Measurements from ENCODE around the gene FBXL19. TPM values are rescaled to one million over a fixed set of nuclear protein-coding genes. Genes with fewer than 3 reads are reported as not detected.

The FBXL19 gene
- total and polyA plus RNA-seq, 2 of the 13 experiments (the other 11 are each of a cell fraction or from before 2014, with no cell fraction given), result 6.0 to 13.7 TPM

- TF ChIP-seq RXRB (CRISPR knock-in tag; IDR thresholded peaks at IDR 0.05; ENCODE audit: borderline replicate concordance), result peak; percentile 28; the same call in 1 of the 2 replicates
- TF ChIP-seq SP140L (CRISPR knock-in tag; IDR thresholded peaks at IDR 0.05; ENCODE audit: borderline replicate concordance), result no peak
- TF ChIP-seq ZBTB42 (CRISPR knock-in tag; IDR thresholded peaks at IDR 0.05), result no peak
- TF ChIP-seq CTCF (CRISPR knock-in tag; IDR thresholded peaks at IDR 0.05), result peak; percentile 99
- TF ChIP-seq SALL2 (CRISPR knock-in tag; IDR thresholded peaks at IDR 0.05), result no peak
- peak; percentile 6; the same call in 1 of the 2 replicates for TF ChIP-seq CBX5 (CRISPR knock-in tag; IDR thresholded peaks at IDR 0.05; ENCODE audit: borderline replicate concordance)
- TF ChIP-seq, protein P1, sequence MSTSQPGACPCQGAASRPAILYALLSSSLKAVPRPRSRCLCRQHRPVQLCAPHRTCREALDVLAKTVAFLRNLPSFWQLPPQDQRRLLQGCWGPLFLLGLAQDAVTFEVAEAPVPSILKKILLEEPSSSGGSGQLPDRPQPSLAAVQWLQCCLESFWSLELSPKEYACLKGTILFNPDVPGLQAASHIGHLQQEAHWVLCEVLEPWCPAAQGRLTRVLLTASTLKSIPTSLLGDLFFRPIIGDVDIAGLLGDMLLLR (CRISPR knock-in tag; IDR thresholded peaks at IDR 0.05), result no peak
- TF ChIP-seq SMC3 (IDR thresholded peaks at IDR 0.05; ENCODE audit: low read length), result peak; percentile 94
- no peak for TF ChIP-seq ZBTB21 (CRISPR knock-in tag; IDR thresholded peaks at IDR 0.05)
- TF ChIP-seq ZBTB2 (CRISPR knock-in tag; IDR thresholded peaks at IDR 0.05; ENCODE audit: low read depth), result no peak
- no peak for TF ChIP-seq NCOA5 (CRISPR knock-in tag; IDR thresholded peaks at IDR 0.05)
- TF ChIP-seq ZNF737 (CRISPR knock-in tag; IDR thresholded peaks at IDR 0.05; ENCODE audit: borderline replicate concordance), result no peak
- TF ChIP-seq MTA3 (CRISPR knock-in tag; IDR thresholded peaks at IDR 0.05), result no peak
- 0 out of 2 replicates have a peak, but pooled peaks have one; percentile 9 for TF ChIP-seq CHD2 (IDR thresholded peaks at IDR 0.05; ENCODE audit: low read depth, low read length)
- TF ChIP-seq, protein P2, sequence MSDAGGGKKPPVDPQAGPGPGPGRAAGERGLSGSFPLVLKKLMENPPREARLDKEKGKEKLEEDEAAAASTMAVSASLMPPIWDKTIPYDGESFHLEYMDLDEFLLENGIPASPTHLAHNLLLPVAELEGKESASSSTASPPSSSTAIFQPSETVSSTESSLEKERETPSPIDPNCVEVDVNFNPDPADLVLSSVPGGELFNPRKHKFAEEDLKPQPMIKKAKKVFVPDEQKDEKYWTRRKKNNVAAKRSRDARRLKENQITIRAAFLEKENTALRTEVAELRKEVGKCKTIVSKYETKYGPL (CRISPR knock-in tag; IDR thresholded peaks at IDR 0.05), result no peak
- TF ChIP-seq ZNF556 (CRISPR knock-in tag; IDR thresholded peaks at IDR 0.05; ENCODE audit: borderline replicate concordance), result 0 out of 2 replicates have a peak, but pooled peaks have one; percentile 34
- TF ChIP-seq ZNF501 (CRISPR knock-in tag; IDR thresholded peaks at IDR 0.05), result peak; percentile 87
- no peak for TF ChIP-seq FOXP1 (IDR thresholded peaks at IDR 0.05)
- no peak for TF ChIP-seq FOXP1 (CRISPR knock-in tag; IDR thresholded peaks at IDR 0.05)
- TF ChIP-seq, protein P3, sequence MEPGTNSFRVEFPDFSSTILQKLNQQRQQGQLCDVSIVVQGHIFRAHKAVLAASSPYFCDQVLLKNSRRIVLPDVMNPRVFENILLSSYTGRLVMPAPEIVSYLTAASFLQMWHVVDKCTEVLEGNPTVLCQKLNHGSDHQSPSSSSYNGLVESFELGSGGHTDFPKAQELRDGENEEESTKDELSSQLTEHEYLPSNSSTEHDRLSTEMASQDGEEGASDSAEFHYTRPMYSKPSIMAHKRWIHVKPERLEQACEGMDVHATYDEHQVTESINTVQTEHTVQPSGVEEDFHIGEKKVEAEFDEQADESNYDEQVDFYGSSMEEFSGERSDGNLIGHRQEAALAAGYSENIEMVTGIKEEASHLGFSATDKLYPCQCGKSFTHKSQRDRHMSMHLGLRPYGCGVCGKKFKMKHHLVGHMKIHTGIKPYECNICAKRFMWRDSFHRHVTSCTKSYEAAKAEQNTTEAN (CRISPR knock-in tag; conservative IDR thresholded peaks at IDR 0.05), result no peak
- TF ChIP-seq HINFP (CRISPR knock-in tag; IDR thresholded peaks at IDR 0.05; ENCODE audit: low read depth), result no peak
- no peak; the same call in 1 of the 2 replicates for TF ChIP-seq IRF2 (CRISPR knock-in tag; IDR thresholded peaks at IDR 0.05)
- TF ChIP-seq ZNF564 (CRISPR knock-in tag; IDR thresholded peaks at IDR 0.05), result 0 out of 2 replicates have a peak, but pooled peaks have one; percentile 43
- TF ChIP-seq ZFP36L1 (CRISPR knock-in tag; IDR thresholded peaks at IDR 0.05), result peak; percentile 55; the same call in 1 of the 2 replicates
These were observed 1.5 kb upstream of the FBXL19 start (continued) for GRCh38 chr16:30921748-30922419.

All from HepG2 (cell line).